KBM-7 (cell line): ENCODE measurements around the gene SLX4IP.
A peak's percentile ranks its signal among the peaks of the same experiment; 100 is the strongest.
"Not testable (repeated sequence)": the region's sequence is repeated elsewhere in the genome, so short reads cannot be mapped to it uniquely, and the experiment has no call there.

Source experiments
- DNase-seq: peaks from one replicate; pipeline ENCODE4 v3.0.0-alpha.2; 2015
- in situ Hi-C: fragments of 300-500 bp; cut with MboI; formaldehyde crosslinking; loops from 2 replicates; pipeline ENCODE4 v1.14.3; 2020; ENCODE audit warnings: low sequenced_read_pairs, low pct_unique_long_range_greater_than_20kb, mixed read lengths

SLX4IP gene

GRCh38 chr20:10434832-10435812 lies at the start of gene SLX4IP:
Gene SLX4IP (plus strand): TSS chr20:10435305. CDS start chr20:10458205, 22,900 bp downstream.
- peak; percentile 97 for DNase-seq
- in situ Hi-C loops = no loop called here

GRCh38 chr20:10385850-10386544 lies 49.1 kb upstream of the SLX4IP start:
- in situ Hi-C loops = no loop called here
- DNase-seq = no peak

- in situ Hi-C loops = no loop called here
- DNase-seq = no peak
Observed at GRCh38 chr20:10387686-10388085, 47.4 kb upstream of the SLX4IP start.

- DNase-seq = peak; percentile 12
- in situ Hi-C loops = no loop called here
Observed at GRCh38 chr20:10388597-10388996, 46.5 kb upstream of the SLX4IP start.

- in situ Hi-C loops = no loop called here
- no peak for DNase-seq
Observed at GRCh38 chr20:10390709-10391108, 44.4 kb upstream of the SLX4IP start.

GRCh38 chr20:10394752-10395151 lies 40.4 kb upstream of the SLX4IP start:
- DNase-seq, in situ Hi-C loops: not testable (repeated sequence)

- in situ Hi-C loops = no loop called here
- no peak for DNase-seq
Observed at GRCh38 chr20:10398834-10399369, 36.2 kb upstream of the SLX4IP start.

GRCh38 chr20:10402938-10403608 lies 32.0 kb upstream of the SLX4IP start:
- in situ Hi-C loops = no loop called here

GRCh38 chr20:10404023-10404628 lies 31.0 kb upstream of the SLX4IP start:
- in situ Hi-C loops = no loop called here
- no peak for DNase-seq

More at GRCh38 chr20:10402938-10403608, 32.0 kb upstream of the SLX4IP start:
- DNase-seq = no peak

GRCh38 chr20:10404959-10405530 lies 30.1 kb upstream of the SLX4IP start:
- in situ Hi-C loops = no loop called here
- no peak for DNase-seq

- DNase-seq = no peak
- in situ Hi-C loops = no loop called here
Observed at GRCh38 chr20:10408108-10408813, 26.8 kb upstream of the SLX4IP start.

GRCh38 chr20:10411673-10412072 lies 23.4 kb upstream of the SLX4IP start:
- in situ Hi-C loops = no loop called here

GRCh38 chr20:10412591-10413408 lies 22.3 kb upstream of the SLX4IP start:
- in situ Hi-C loops = no loop called here
- DNase-seq = no peak

More at GRCh38 chr20:10411673-10412072, 23.4 kb upstream of the SLX4IP start:
- DNase-seq = no peak

GRCh38 chr20:10415013-10415650 lies 20.0 kb upstream of the SLX4IP start:
- in situ Hi-C loops = no loop called here
- DNase-seq = no peak

GRCh38 chr20:10417218-10417617 lies 17.9 kb upstream of the SLX4IP start:
- DNase-seq, in situ Hi-C loops: not testable (repeated sequence)

- in situ Hi-C loops = no loop called here
- DNase-seq = no peak
Observed at GRCh38 chr20:10419550-10420133, 15.5 kb upstream of the SLX4IP start.
